Measurements from ENCODE around the gene CNTFR.

DNA sequence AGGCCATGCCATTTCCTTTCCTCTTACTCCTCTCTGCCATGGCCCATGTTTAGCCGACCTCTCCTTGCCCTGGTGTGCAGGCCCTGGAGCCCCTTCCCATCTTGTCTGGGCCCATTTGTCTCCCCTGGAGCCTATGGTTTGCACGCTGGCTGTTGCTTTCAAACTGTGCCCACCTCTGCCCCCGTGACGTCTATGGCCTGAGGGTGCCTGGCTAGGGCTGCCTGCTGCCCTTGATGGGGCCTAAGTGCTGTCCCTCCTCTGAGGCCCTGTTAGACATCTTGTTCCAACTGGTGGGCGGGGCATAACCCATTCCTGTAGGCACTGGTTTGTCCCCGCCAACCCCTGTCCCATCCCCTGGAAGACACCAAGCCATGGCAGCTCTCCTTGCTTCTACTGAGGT, 44.0 kb downstream of the CNTFR start:
- TF ChIP-seq, protein P1, sequence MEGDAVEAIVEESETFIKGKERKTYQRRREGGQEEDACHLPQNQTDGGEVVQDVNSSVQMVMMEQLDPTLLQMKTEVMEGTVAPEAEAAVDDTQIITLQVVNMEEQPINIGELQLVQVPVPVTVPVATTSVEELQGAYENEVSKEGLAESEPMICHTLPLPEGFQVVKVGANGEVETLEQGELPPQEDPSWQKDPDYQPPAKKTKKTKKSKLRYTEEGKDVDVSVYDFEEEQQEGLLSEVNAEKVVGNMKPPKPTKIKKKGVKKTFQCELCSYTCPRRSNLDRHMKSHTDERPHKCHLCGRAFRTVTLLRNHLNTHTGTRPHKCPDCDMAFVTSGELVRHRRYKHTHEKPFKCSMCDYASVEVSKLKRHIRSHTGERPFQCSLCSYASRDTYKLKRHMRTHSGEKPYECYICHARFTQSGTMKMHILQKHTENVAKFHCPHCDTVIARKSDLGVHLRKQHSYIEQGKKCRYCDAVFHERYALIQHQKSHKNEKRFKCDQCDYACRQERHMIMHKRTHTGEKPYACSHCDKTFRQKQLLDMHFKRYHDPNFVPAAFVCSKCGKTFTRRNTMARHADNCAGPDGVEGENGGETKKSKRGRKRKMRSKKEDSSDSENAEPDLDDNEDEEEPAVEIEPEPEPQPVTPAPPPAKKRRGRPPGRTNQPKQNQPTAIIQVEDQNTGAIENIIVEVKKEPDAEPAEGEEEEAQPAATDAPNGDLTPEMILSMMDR (IDR thresholded peaks at IDR 0.05), result no peak
- no peak for TF ChIP-seq POLR2A (IDR thresholded peaks at IDR 0.05)
